Nephron progenitor cell (in vitro differentiated cells): ENCODE data around the gene HMGCS1.

Experiments used
- DNase-seq: peaks from one replicate; pipeline ENCODE4 v3.0.0; 2021
- H3K27ac Mint-ChIP-seq: 2 replicates; pipeline ENCODE4 v1.8.0; 2021; ENCODE audit warnings: mild to moderate bottlenecking, moderate library complexity, mixed read lengths
- H3K27me3 Mint-ChIP-seq: 2 replicates; pipeline ENCODE4 v1.8.0; 2021; ENCODE audit warnings: mild to moderate bottlenecking, low read depth, mixed read lengths; ENCODE audit not compliant: poor library complexity
- H3K36me3 Mint-ChIP-seq: 2 replicates; pipeline ENCODE4 v1.8.0; 2021; ENCODE audit warnings: low read depth, mixed read lengths
- H3K4me1 Mint-ChIP-seq: 2 replicates; pipeline ENCODE4 v1.8.0; 2021; ENCODE audit warnings: mixed read lengths
- H3K4me3 Mint-ChIP-seq: 2 replicates; pipeline ENCODE4 v1.8.0; 2021; ENCODE audit warnings: mild to moderate bottlenecking, moderate library complexity, mixed read lengths
- H3K9me3 Mint-ChIP-seq: 2 replicates; pipeline ENCODE4 v1.8.0; 2021; ENCODE audit warnings: mild to moderate bottlenecking, moderate library complexity, mixed read lengths
- CTCF ChIP-seq: fragments of 200-600 bp; sonication (generic); IDR thresholded peaks from 2 replicates; pipeline ENCODE4 v1.5.0; 2021; ENCODE audit warnings: antibody characterized with exemption

HMGCS1 gene

GRCh38 chr5:43245724-43246385, 67.4 kb downstream of the HMGCS1 start:
- no peak for TF ChIP-seq CTCF
- no peak overlapping the region for H3K27ac Mint-ChIP-seq

DNA sequence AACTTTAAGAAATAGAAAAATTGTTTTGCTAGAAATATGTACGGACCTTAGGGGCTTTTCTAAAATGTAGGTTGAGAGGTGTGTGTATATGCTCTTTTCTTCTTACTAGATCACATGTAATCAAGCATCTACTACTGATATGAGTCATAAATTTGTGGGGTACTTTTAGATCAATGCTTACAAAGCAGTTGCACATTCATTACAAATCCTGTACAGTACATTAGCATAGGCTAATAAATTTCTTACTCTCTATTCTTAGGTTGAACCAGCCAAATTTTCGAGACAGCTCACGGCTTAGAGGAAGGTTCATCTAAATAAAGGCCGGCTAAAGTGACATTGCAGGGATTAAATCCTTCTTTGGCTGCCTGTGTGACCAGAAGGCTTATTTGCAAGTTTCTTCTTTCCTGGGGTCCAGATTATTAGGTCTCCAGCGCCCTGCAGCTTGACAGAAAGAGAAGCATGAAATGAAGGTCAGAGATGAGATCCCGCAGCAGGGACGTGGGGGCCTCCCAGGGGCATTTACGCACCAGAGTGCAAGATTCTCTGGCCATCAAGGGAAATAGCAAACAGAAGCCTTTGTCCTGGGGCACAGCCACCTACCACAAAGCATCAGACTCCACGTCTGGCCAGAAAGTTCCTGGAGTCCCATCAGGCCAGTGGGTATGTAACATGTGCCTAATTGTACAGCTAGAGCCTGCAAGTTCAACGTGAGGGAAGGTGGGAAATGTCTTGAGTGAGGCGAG, 68.2 kb downstream of the HMGCS1 start:
- no peaks in the 10 kb centered on the region for H3K9me3 Mint-ChIP-seq

More at GRCh38 chr5:43245724-43246385, 67.4 kb downstream of the HMGCS1 start:
- no peak overlapping the region for H3K4me3 Mint-ChIP-seq
- peaks cover 4% of the 10 kb centered on the region for H3K4me1 Mint-ChIP-seq
- H3K36me3 Mint-ChIP-seq = no peaks in the 10 kb centered on the region
- no peaks in the 10 kb centered on the region for H3K9me3 Mint-ChIP-seq
- H3K27me3 Mint-ChIP-seq = peaks cover 13% of the 10 kb centered on the region
- DNase-seq = no peak

GRCh38 chr5:43243270-43243669, 69.9 kb downstream of the HMGCS1 start:
- no peak overlapping the region for H3K27ac Mint-ChIP-seq
- H3K4me3 Mint-ChIP-seq = no peak overlapping the region
- peaks cover 4% of the 10 kb centered on the region for H3K4me1 Mint-ChIP-seq
- peaks cover 13% of the 10 kb centered on the region for H3K27me3 Mint-ChIP-seq
- no peaks in the 10 kb centered on the region for H3K36me3 Mint-ChIP-seq
- no peak for TF ChIP-seq CTCF
- H3K9me3 Mint-ChIP-seq = no peaks in the 10 kb centered on the region
- no peak for DNase-seq

More for the DNA sequence above, 68.2 kb downstream of the HMGCS1 start:
- Mint-ChIP-seq H3K36me3 (no peaks in the 10 kb centered on the region), H3K27me3 (peaks cover 13% of the 10 kb centered on the region), H3K4me3 (no peak overlapping the region), H3K27ac (no peak overlapping the region), H3K4me1 (peaks cover 4% of the 10 kb centered on the region)
- DNase-seq = no peak
- no peak for TF ChIP-seq CTCF

- DNase-seq = no peak
- Mint-ChIP-seq H3K9me3 (no peaks in the 10 kb centered on the region), H3K36me3 (no peaks in the 10 kb centered on the region), H3K4me1 (peaks cover 4% of the 10 kb centered on the region), H3K27ac (no peak overlapping the region), H3K27me3 (peaks cover 13% of the 10 kb centered on the region), H3K4me3 (no peak overlapping the region)
- TF ChIP-seq CTCF = no peak
These were observed 71.0 kb downstream of the HMGCS1 start for GRCh38 chr5:43242196-43242595.
